H1 (cell line): ENCODE data around the gene HTR3D. TPM values are rescaled to one million over a fixed set of nuclear protein-coding genes. Genes with fewer than 3 reads are reported as not detected.
A peak's percentile ranks its signal among the peaks of the same experiment; 100 is the strongest.

Experiments
- CTCF ChIA-PET: fragments of 300-600 bp; sonication (Branson Sonifier 250); formaldehyde crosslinking; loops from one replicate; lab custom pipeline; 2021; ENCODE audit not compliant: partially characterized antibody; lab: Charles Lee
- POLR2A ChIA-PET: fragments of 300-600 bp; sonication (Branson Sonifier 250); formaldehyde crosslinking; loops from one replicate; lab custom pipeline; 2021; ENCODE audit warnings: inconsistent platforms; ENCODE audit not compliant: partially characterized antibody; lab: Charles Lee
- DNase-seq, 2 experiments: peaks; one replicate each; pipeline versions ENCODE4 v3.0.0 to v3.0.0-alpha.2; 2010 to 2022; ENCODE audit warnings: low spot score in 2 of 2, low read depth in 1 of 2, mixed read lengths in 1 of 2
- FAIRE-seq: peaks from 2 replicates; lab custom pipeline; 2011; peaks lifted over from hg19 to GRCh38; lab: Jason Lieb, UNC
- H2AFZ ChIP-seq: 2 replicates; pipeline ENCODE4 v1.8.1; 2012; ENCODE audit warnings: low read length, inconsistent platforms
- H2AK5ac ChIP-seq: 2 replicates; pipeline ENCODE4 v1.6.1; 2013; ENCODE audit warnings: low read depth, low read length
- H2BK120ac ChIP-seq: replicated peaks from 2 replicates; pipeline ENCODE3; 2013; ENCODE audit warnings: low read depth, low read length, inconsistent platforms
- H2BK12ac ChIP-seq: 2 replicates; pipeline ENCODE4 v1.6.1; 2013; ENCODE audit warnings: low read depth, low read length
- H2BK15ac ChIP-seq: 2 replicates; pipeline ENCODE4 v1.6.1; 2013; ENCODE audit warnings: low read length
- H2BK20ac ChIP-seq: 2 replicates; pipeline ENCODE4 v1.6.1; 2013; ENCODE audit warnings: low read length
- H2BK5ac ChIP-seq: 2 replicates; pipeline ENCODE4 v1.6.1; 2013; ENCODE audit warnings: low read depth, low read length
- H3K14ac ChIP-seq: 2 replicates; pipeline ENCODE4 v1.6.1; 2013; ENCODE audit warnings: inconsistent platforms; ENCODE audit not compliant: insufficient read length
- H3K18ac ChIP-seq: 2 replicates; pipeline ENCODE4 v1.6.1; 2013; ENCODE audit warnings: low read length; ENCODE audit errors: extremely low read depth
- H3K23ac ChIP-seq: 2 replicates; pipeline ENCODE4 v1.6.1; 2013; ENCODE audit warnings: inconsistent platforms; ENCODE audit not compliant: insufficient read length
- H3K23me2 ChIP-seq: 2 replicates; pipeline ENCODE4 v1.6.1; 2013; ENCODE audit warnings: low read depth, low read length
- H3K27ac ChIP-seq: 2 replicates; pipeline ENCODE4 v1.6.1; 2011; ENCODE audit warnings: low read depth, low read length, inconsistent platforms
- H3K27me3 ChIP-seq, 4 experiments: replicated peaks in 1 of 4; 1 replicate in 1 of 4; 2 replicates in 3 of 4; pipeline versions ENCODE4 v1.6.1 to v1.8.1; 2011 to 2013; ENCODE audit warnings: low read length in 3 of 4, mild to moderate bottlenecking in 3 of 4, inconsistent platforms in 2 of 4, mixed read lengths in 2 of 4, moderate library complexity in 1 of 4; ENCODE audit not compliant: control insufficient read depth in 3 of 4, insufficient read depth in 3 of 4; ENCODE audit errors: extremely low read depth in 1 of 4
- H3K36me3 ChIP-seq, 4 experiments: 2 replicates each; pipeline versions ENCODE4 v1.6.1 to v1.8.1; 2011 to 2013; ENCODE audit warnings: mild to moderate bottlenecking in 4 of 4, low read length in 3 of 4, moderate library complexity in 2 of 4, control low read depth in 1 of 4, inconsistent platforms in 1 of 4; ENCODE audit not compliant: insufficient read depth in 4 of 4, control insufficient read depth in 2 of 4
- H3K4ac ChIP-seq: replicated peaks from 2 replicates; pipeline ENCODE3; 2013; ENCODE audit warnings: low read length, low read depth, mixed read lengths, inconsistent platforms; ENCODE audit not compliant: insufficient read length
- H3K4me1 ChIP-seq, 4 experiments: replicated peaks in 1 of 4; 1 replicate in 1 of 4; 2 replicates in 3 of 4; pipeline versions ENCODE4 v1.6.1 to v1.8.1; 2011 to 2013; ENCODE audit warnings: low read length in 3 of 4, inconsistent platforms in 2 of 4, mixed read lengths in 1 of 4; ENCODE audit not compliant: insufficient read depth in 4 of 4, control insufficient read depth in 3 of 4
- H3K4me2 ChIP-seq, 2 experiments: 2 replicates each; pipeline versions ENCODE4 v1.6.1 to v1.8.1; 2011 to 2013; ENCODE audit warnings: low read depth in 2 of 2, low read length in 2 of 2, control low read depth in 1 of 2, inconsistent platforms in 1 of 2, mild to moderate bottlenecking in 1 of 2; ENCODE audit not compliant: insufficient read depth in 1 of 2
- H3K4me3 ChIP-seq, 4 experiments: fragments of 200-600, 300-600 bp in 1 of 4; sonication (generic), shearing (Covaris generic), sonication (Bioruptor Twin) in 1 of 4; 2 replicates each; pipeline versions ENCODE4 v1.5.1 to v1.8.1; 2011 to 2016; ENCODE audit warnings: low read length in 4 of 4, low read depth in 3 of 4, control low read depth in 2 of 4, inconsistent platforms in 2 of 4, mild to moderate bottlenecking in 2 of 4, mixed read lengths in 1 of 4, moderate library complexity in 1 of 4; ENCODE audit not compliant: insufficient read depth in 2 of 4; ENCODE audit errors: extremely low read depth in 1 of 4
- H3K56ac ChIP-seq: replicated peaks from 2 replicates; pipeline ENCODE3; 2013; ENCODE audit warnings: low read depth, mild to moderate bottlenecking, mixed read lengths, low read length, inconsistent platforms; ENCODE audit not compliant: insufficient read length
- H3K79me1 ChIP-seq: 2 replicates; pipeline ENCODE4 v1.6.1; 2013; ENCODE audit warnings: low read depth, low read length, control low read depth
- H3K79me2 ChIP-seq, 2 experiments: 2 replicates each; pipeline versions ENCODE4 v1.6.1 to v1.8.1; 2012 to 2013; ENCODE audit warnings: low read length in 2 of 2, mild to moderate bottlenecking in 2 of 2, inconsistent platforms in 1 of 2; ENCODE audit not compliant: insufficient read depth in 2 of 2, control insufficient read depth in 1 of 2
- H3K9ac ChIP-seq, 4 experiments: replicated peaks in 1 of 4; 1 replicate in 1 of 4; 2 replicates in 3 of 4; pipeline versions ENCODE4 v1.6.1 to v1.8.1; 2011 to 2013; ENCODE audit warnings: low read depth in 3 of 4, low read length in 3 of 4, control low read depth in 2 of 4, mild to moderate bottlenecking in 2 of 4, moderate library complexity in 2 of 4, inconsistent platforms in 1 of 4; ENCODE audit errors: extremely low read depth in 1 of 4
- H3K9me3 ChIP-seq, 2 experiments: 2 replicates each; pipeline versions ENCODE4 v1.6.1 to v1.8.1; 2012 to 2013; ENCODE audit warnings: mild to moderate bottlenecking in 2 of 2, moderate library complexity in 2 of 2, control low read depth in 1 of 2, inconsistent platforms in 1 of 2, low read depth in 1 of 2, low read length in 1 of 2, mixed read lengths in 1 of 2; ENCODE audit not compliant: insufficient read depth in 2 of 2
- H4K20me1 ChIP-seq, 2 experiments: replicated peaks in 1 of 2; 2 replicates each; pipeline versions ENCODE3 to v1.8.1; 2011 to 2013; ENCODE audit warnings: inconsistent platforms in 2 of 2, low read length in 2 of 2, mild to moderate bottlenecking in 1 of 2; ENCODE audit not compliant: insufficient read depth in 2 of 2, control insufficient read depth in 1 of 2
- H4K5ac ChIP-seq: 2 replicates; pipeline ENCODE4 v1.6.1; 2013; ENCODE audit warnings: low read length, low read depth, mixed read lengths, inconsistent platforms; ENCODE audit not compliant: insufficient read length
- H4K8ac ChIP-seq: 2 replicates; pipeline ENCODE4 v1.8.0; 2013; ENCODE audit warnings: mild to moderate bottlenecking, moderate library complexity, low read length, inconsistent platforms; ENCODE audit not compliant: insufficient read depth; ENCODE audit errors: extremely low read depth
- H4K91ac ChIP-seq: replicated peaks from 2 replicates; pipeline ENCODE3; 2013; ENCODE audit warnings: low read length, mixed read lengths, inconsistent platforms; ENCODE audit not compliant: insufficient read length
- POLR2A ChIP-seq, 2 experiments: IDR thresholded peaks; 1 replicate in 1 of 2; 2 replicates in 1 of 2; pipeline ENCODE4 v1.6.1; 2011; ENCODE audit warnings: low read depth in 2 of 2, low read length in 2 of 2, mild to moderate bottlenecking in 2 of 2; ENCODE audit errors: control extremely low read depth in 1 of 2
- SIN3A ChIP-seq, 2 experiments: IDR thresholded peaks in 1 of 2; conservative IDR thresholded peaks in 1 of 2; 2 replicates each; pipeline ENCODE4 v1.6.1; 2011 to 2012; ENCODE audit warnings: low read length in 2 of 2, improper control_type of control experiment in 1 of 2, low read depth in 1 of 2, mild to moderate bottlenecking in 1 of 2
- SP1 ChIP-seq: IDR thresholded peaks from 2 replicates; pipeline ENCODE4 v1.6.1; 2011; ENCODE audit warnings: low read depth, low read length
- TEAD4 ChIP-seq: IDR thresholded peaks from 2 replicates; pipeline ENCODE4 v1.6.1; 2012; ENCODE audit warnings: low read depth, low read length, inconsistent platforms, mixed read lengths
- USF2 ChIP-seq: IDR thresholded peaks from 2 replicates; pipeline ENCODE4 v1.6.1; 2011; ENCODE audit warnings: low read length, improper control_type of control experiment
- WGBS, 2 experiments: shearing (Covaris generic) in 1 of 2; methylation state at CpG; one replicate each; pipeline versions ENCODE4 v1.1.6 to v1.1.7; 2013 to 2015; ENCODE audit warnings: low lambda C conversion rate in 2 of 2, mixed read lengths in 2 of 2, inconsistent platforms in 1 of 2, low coverage in 1 of 2, missing lambda C conversion rate in 1 of 2; ENCODE audit not compliant: insufficient replicate concordance in 2 of 2, insufficient coverage in 1 of 2, insufficient read length in 1 of 2; ENCODE audit errors: extremely low coverage in 1 of 2, missing lambda C conversion rate in 1 of 2; 5-methylcytosine and 5-hydroxymethylcytosine counted together
- polyA plus RNA-seq, 7 experiments: library from polyadenylated mRNA; depleted of rRNA in 3 of 7; stranded (reverse) in 5 of 7; unstranded in 2 of 7; fragments of >200 nt in 5 of 7; fragments of 200-250 nt in 2 of 7; gene quantifications; 1 replicate in 5 of 7; 2 replicates in 1 of 7; 4 replicates in 1 of 7; pipeline versions ENCODE4 v1.2.1 to v1.2.3, GENCODE V29; 2011 to 2013; ENCODE audit warnings: missing spikeins in 2 of 7, mixed read lengths in 2 of 7
- total RNA-seq: library from RNA; stranded (reverse); fragmentation: NEBNext Ultra II Directional; extraction: Animal tissue kit (Norgen Biotek cat#: 25700); gene quantifications from 2 replicates; pipeline ENCODE4 v1.2.1, GENCODE V29; 2021

Gene HTR3D
- total and polyA plus RNA-seq, 2 of the 8 experiments (the other 6 are each of a cell fraction or from before 2014, with no cell fraction given), result not detected

GRCh38 chr3:184073621-184074020 is 42.1 kb downstream of the HTR3D start:
- no peak overlapping the region for H3K4me2 ChIP-seq
- FAIRE-seq (no peak), DNase-seq (no peak)
- H2AK5ac ChIP-seq, result no peak overlapping the region
- peak overlapping the region; percentile 76 for H2AFZ ChIP-seq
- 84% methylated on average over 4 of the region's 4 CpGs; no CpG with 5 or more reads in 1 of the 2 experiments for WGBS, 2 experiments
- H3K4me1 ChIP-seq, result no peaks in the 10 kb centered on the region; a peak in 1 of 7 replicates
- H4K20me1 ChIP-seq, result no peaks in the 10 kb centered on the region
- H3K23me2 ChIP-seq, result no peaks in the 10 kb centered on the region; the same call in 1 of the 2 replicates
- H3K18ac ChIP-seq, result no peak overlapping the region
- peaks cover 5 to 7% of the 10 kb centered on the region in 2 experiments; a peak in 2 of 4 replicates for H3K9me3 ChIP-seq
- H2BK20ac ChIP-seq, result no peak overlapping the region
- no peak overlapping the region for H2BK120ac ChIP-seq
- H3K79me1 ChIP-seq, result no peaks in the 10 kb centered on the region
- H3K4me3 ChIP-seq, result no peak overlapping the region; a peak in 1 of 8 replicates
- H3K9ac ChIP-seq, result no peak overlapping the region
- H3K27me3 ChIP-seq, result no peaks in the 10 kb centered on the region
- H2BK15ac ChIP-seq, result no peak overlapping the region
- H3K23ac ChIP-seq, result no peak overlapping the region
- H3K56ac ChIP-seq, result no peak overlapping the region
- H3K27ac ChIP-seq, result no peak overlapping the region
- H2BK5ac ChIP-seq, result no peak overlapping the region
- no peaks in the 10 kb centered on the region for H3K36me3 ChIP-seq
- CTCF ChIA-PET, result interaction anchor here (2.0 kb wide), 1 partner anchor 16 kb away, joined by 7 read pairs; no protein-coding TSS in a partner anchor
- H4K8ac ChIP-seq, result no peak overlapping the region
- POLR2A ChIA-PET, result no interaction called here
- TF ChIP-seq USF2 (no peak), SIN3A (conservative IDR thresholded peaks at IDR 0.05 in 1 of 2, IDR thresholded peaks at IDR 0.05 in 1 of 2; ENCODE audit: low read depth in 1 of 2, low read length in 2 of 2) (no peak), SP1 (no peak), TEAD4 (peak; percentile 62), POLR2A (IDR thresholded peaks at IDR 0.05; ENCODE audit: control extremely low read depth in 1 of 2, low read depth in 2 of 2, low read length in 2 of 2) (no peak)
- no peak overlapping the region for H4K5ac ChIP-seq
- no peaks in the 10 kb centered on the region for H3K79me2 ChIP-seq
- H3K4ac ChIP-seq, result no peak overlapping the region
- H4K91ac ChIP-seq, result no peak overlapping the region
- H3K14ac ChIP-seq, result no peak overlapping the region
- H2BK12ac ChIP-seq, result no peak overlapping the region
